Right hindlimb (tissue), 1 donor: Measurements from ENCODE around the gene LYVE1.

Source experiments
- DNase-seq: peaks from one replicate; pipeline ENCODE4 v3.0.0-alpha.2; 2018

Gene LYVE1

GRCh38 chr11:10591741-10592140 lies 23.3 kb upstream of the LYVE1 start:
- no peak for DNase-seq

- DNase-seq, result no peak
Measured at GRCh38 chr11:10590218-10590915, 21.9 kb upstream of the LYVE1 start.

GRCh38 chr11:10588904-10589303 lies 20.4 kb upstream of the LYVE1 start:
- DNase-seq, result no peak

- DNase-seq, result no peak
Measured at GRCh38 chr11:10587995-10588394, 19.5 kb upstream of the LYVE1 start.

- DNase-seq, result no peak
Measured at GRCh38 chr11:10587388-10587787, 18.9 kb upstream of the LYVE1 start.

- no peak for DNase-seq
Measured at GRCh38 chr11:10584071-10584501, 15.6 kb upstream of the LYVE1 start.

- no peak for DNase-seq
Measured at GRCh38 chr11:10581481-10582019, 13.1 kb upstream of the LYVE1 start.

GRCh38 chr11:10580623-10581022 lies 12.2 kb upstream of the LYVE1 start:
- no peak for DNase-seq

- DNase-seq, result no peak
Measured at GRCh38 chr11:10579700-10580099, 11.2 kb upstream of the LYVE1 start.

- no peak for DNase-seq
Measured at GRCh38 chr11:10576035-10576398, 7.6 kb upstream of the LYVE1 start.

GRCh38 chr11:10575346-10576034 lies 7.0 kb upstream of the LYVE1 start:
- DNase-seq, result no peak

- DNase-seq, result no peak
Measured at GRCh38 chr11:10573556-10573955, 5.1 kb upstream of the LYVE1 start.

GRCh38 chr11:10573028-10573427 lies 4.6 kb upstream of the LYVE1 start:
- no peak for DNase-seq

GRCh38 chr11:10572533-10572932 lies 4.1 kb upstream of the LYVE1 start:
- no peak for DNase-seq

GRCh38 chr11:10567446-10567845 lies 1.0 kb downstream of the LYVE1 start:
- no peak for DNase-seq

GRCh38 chr11:10566257-10566957 lies 2.1 kb downstream of the LYVE1 start:
- no peak for DNase-seq

GRCh38 chr11:10565493-10565892 lies 3.0 kb downstream of the LYVE1 start:
- no peak for DNase-seq

GRCh38 chr11:10564696-10565318 lies 3.7 kb downstream of the LYVE1 start:
- DNase-seq, result no peak

- DNase-seq, result no peak
Measured at GRCh38 chr11:10564030-10564429, 4.4 kb downstream of the LYVE1 start.

- DNase-seq, result no peak
Measured at GRCh38 chr11:10561947-10562346, 6.5 kb downstream of the LYVE1 start.

- no peak for DNase-seq
Measured at GRCh38 chr11:10561043-10561818, 7.2 kb downstream of the LYVE1 start.

GRCh38 chr11:10558288-10558687 lies 10.2 kb downstream of the LYVE1 start:
- no peak for DNase-seq

GRCh38 chr11:10556590-10556989 lies 11.9 kb downstream of the LYVE1 start:
- DNase-seq, result no peak
